Measurements from ENCODE around the gene RAB11FIP4. TPM values are rescaled to one million over a fixed set of nuclear protein-coding genes. Genes with fewer than 3 reads are reported as not detected.

RAB11FIP4 gene
- total RNA-seq, 1 experiment from 2014 or later = 15.1 TPM

DNA sequence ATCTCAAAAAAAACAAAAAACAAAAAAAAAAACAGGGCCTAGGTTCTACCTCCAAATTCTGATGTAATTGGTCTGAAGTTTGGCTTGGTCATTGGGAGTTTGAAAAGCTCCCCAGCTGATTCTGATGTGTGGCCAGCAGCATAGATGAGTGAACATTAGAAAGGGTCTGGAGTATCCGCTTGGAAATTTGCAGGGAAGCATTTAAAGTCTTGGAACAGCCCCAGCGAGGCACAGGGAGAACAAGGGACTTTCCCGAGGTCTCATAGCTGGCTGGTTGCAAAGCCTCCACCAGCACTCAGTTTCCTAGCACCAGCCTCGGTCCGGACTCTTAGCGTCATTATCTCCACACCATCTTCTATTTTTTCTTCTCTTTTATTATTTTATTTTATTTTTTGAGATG, 70.8 kb downstream of the RAB11FIP4 start:
- BruUV-seq (replicated peaks) = no TSS peak
- Histone ChIP-seq H4K20me1 (ENCODE audit: insufficient read depth) (no peaks in the 10 kb centered on the region), H3K4me1 (ENCODE audit: control insufficient read depth in 1 of 2, insufficient read depth in 2 of 2, low read length in 2 of 2) (no peaks in the 10 kb centered on the region), H3K4me3 (replicated peaks in 1 of 2; ENCODE audit: low read depth in 1 of 2, low read length in 2 of 2) (no peak overlapping the region), H3K27ac (ENCODE audit: low read depth, low read length) (no peak overlapping the region), H3K9me2 (ENCODE audit: insufficient read depth) (no peaks in the 10 kb centered on the region), H2AFZ (ENCODE audit: low read depth, low read length, poor library complexity, severe bottlenecking) (no peak overlapping the region), H3K9ac (ENCODE audit: low read length) (no peak overlapping the region), H3K27me3 (ENCODE audit: insufficient read depth, low read length) (no peaks in the 10 kb centered on the region), H3K79me2 (ENCODE audit: insufficient read depth, low read length) (no peaks in the 10 kb centered on the region), H3K4me2 (ENCODE audit: low read length) (no peak overlapping the region), H3K36me3 (ENCODE audit: control insufficient read depth in 1 of 2, insufficient read depth in 2 of 2, low read length in 2 of 2) (no peaks in the 10 kb centered on the region), H3K9me3 (ENCODE audit: control insufficient read depth in 1 of 2, insufficient read depth in 1 of 2, low read depth in 1 of 2, low read length in 2 of 2) (no peaks in the 10 kb centered on the region)
- RAD21 ChIA-PET (ENCODE audit: low non-redundant PET in 1 of 2, low total read pairs in 2 of 2, uncharacterized antibody in 2 of 2, unreplicated experiment in 2 of 2) = no interaction called here
- ATAC-seq (no peak), DNase-seq (ENCODE audit: low read depth, low spot score) (no peak)
- TF ChIP-seq, protein P1, sequence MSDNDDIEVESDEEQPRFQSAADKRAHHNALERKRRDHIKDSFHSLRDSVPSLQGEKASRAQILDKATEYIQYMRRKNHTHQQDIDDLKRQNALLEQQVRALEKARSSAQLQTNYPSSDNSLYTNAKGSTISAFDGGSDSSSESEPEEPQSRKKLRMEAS (IDR thresholded peaks at IDR 0.05) = no peak
- TF ChIP-seq ELF1 (IDR thresholded peaks at IDR 0.05; ENCODE audit: borderline replicate concordance, low read depth) (no peak), ZNF274 (IDR thresholded peaks at IDR 0.05; ENCODE audit: low read depth, low read length) (no peak), ZFX (IDR thresholded peaks at IDR 0.05) (no peak), EZH2 (IDR thresholded peaks at IDR 0.05) (no peak), SIN3A (IDR thresholded peaks at IDR 0.05; ENCODE audit: low read depth) (no peak), EGR1 (IDR thresholded peaks at IDR 0.05; ENCODE audit: low read depth) (no peak)
- POLR2A ChIA-PET = interaction anchor here (1.3 kb wide), 1 partner anchor 25 kb away, joined by 4 read pairs; no protein-coding TSS in a partner anchor
- CTCF ChIA-PET = no interaction called here
- intact Hi-C loops (cut with micrococcal nuclease) = no loop called here

DNA sequence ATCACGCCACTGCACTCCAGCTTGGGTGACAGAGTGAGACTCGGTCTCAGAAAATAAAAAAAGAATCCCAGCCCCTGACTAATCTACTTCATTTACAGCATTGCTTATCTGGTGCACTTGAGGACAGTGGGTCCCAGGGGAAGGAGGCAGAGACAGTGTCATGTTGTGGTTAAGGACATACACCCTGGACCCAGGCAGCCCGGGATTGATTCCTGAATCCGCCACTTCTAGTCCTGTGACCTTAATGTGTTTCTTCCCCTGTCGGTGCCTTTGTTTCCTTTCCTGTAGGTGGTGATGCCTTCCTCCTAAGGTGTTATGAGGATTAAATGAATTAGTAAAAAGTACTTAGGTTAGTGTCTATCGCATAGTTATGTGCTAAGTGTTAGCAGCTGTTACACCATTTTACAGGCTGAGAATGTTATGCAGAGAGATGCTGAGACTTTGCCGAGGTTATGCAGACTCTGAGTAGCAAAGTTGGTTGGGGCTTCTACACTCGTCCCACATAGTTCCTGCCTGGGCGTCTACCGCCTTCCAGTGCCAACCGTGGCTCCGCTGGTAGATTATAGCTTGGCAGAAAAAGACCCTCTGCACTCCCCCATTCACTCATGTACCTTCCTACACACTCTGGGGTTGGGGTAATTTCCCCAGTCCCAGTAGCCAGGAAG, 74.8 kb downstream of the RAB11FIP4 start:
- ChIA-PET POLR2A (no interaction called here), RAD21 (ENCODE audit: low non-redundant PET in 1 of 2, low total read pairs in 2 of 2, uncharacterized antibody in 2 of 2, unreplicated experiment in 2 of 2) (no interaction called here), CTCF (no interaction called here)
- no peaks in the 10 kb centered on the region for H3K79me2 ChIP-seq (ENCODE audit: insufficient read depth, low read length)
- ATAC-seq (no peak), DNase-seq (ENCODE audit: low read depth, low spot score) (no peak)
- H3K9ac ChIP-seq (ENCODE audit: low read length) = no peak overlapping the region
- no peaks in the 10 kb centered on the region for H3K9me3 ChIP-seq (ENCODE audit: control insufficient read depth in 1 of 2, insufficient read depth in 1 of 2, low read depth in 1 of 2, low read length in 2 of 2)
- no peak overlapping the region for H3K27ac ChIP-seq (ENCODE audit: low read depth, low read length)
- H3K9me2 ChIP-seq (ENCODE audit: insufficient read depth) = no peaks in the 10 kb centered on the region
- intact Hi-C loops (cut with micrococcal nuclease) = no loop called here
- H3K27me3 ChIP-seq (ENCODE audit: insufficient read depth, low read length) = no peaks in the 10 kb centered on the region
- BruUV-seq (replicated peaks) = no TSS peak
- H2AFZ ChIP-seq (ENCODE audit: low read depth, low read length, poor library complexity, severe bottlenecking) = no peak overlapping the region
- no peaks in the 10 kb centered on the region for H3K4me1 ChIP-seq (ENCODE audit: control insufficient read depth in 1 of 2, insufficient read depth in 2 of 2, low read length in 2 of 2)
- H3K36me3 ChIP-seq (ENCODE audit: control insufficient read depth in 1 of 2, insufficient read depth in 2 of 2, low read length in 2 of 2) = no peaks in the 10 kb centered on the region
- no peak for TF ChIP-seq ZFX (IDR thresholded peaks at IDR 0.05)
- TF ChIP-seq RAD21 (IDR thresholded peaks at IDR 0.05; ENCODE audit: low read depth) = no peak
- TF ChIP-seq CBX3 (IDR thresholded peaks at IDR 0.05; ENCODE audit: low read depth) = no peak
- no peak overlapping the region for H3K4me2 ChIP-seq (ENCODE audit: low read length)
- H3K4me3 ChIP-seq (replicated peaks in 1 of 2; ENCODE audit: low read depth in 1 of 2, low read length in 2 of 2) = no peak overlapping the region
- H4K20me1 ChIP-seq (ENCODE audit: insufficient read depth) = no peaks in the 10 kb centered on the region

All from HCT116 (cell line).